Hepatocyte (in vitro differentiated cells): ENCODE measurements around the gene CXCL11. TPM values are rescaled to one million over a fixed set of nuclear protein-coding genes. Genes with fewer than 3 reads are reported as not detected.

Experiments
- DNase-seq: peaks from one replicate; pipeline ENCODE4 v3.0.0-alpha.2; 2016; ENCODE audit warnings: low spot score
- H2AFZ ChIP-seq: fragments of 200-600 bp; sonication (generic); 2 replicates; pipeline ENCODE4 v1.6.0; 2016; ENCODE audit warnings: antibody characterized with exemption, mild to moderate bottlenecking
- H3K27ac ChIP-seq: fragments of 200-600 bp; sonication (generic); 2 replicates; pipeline ENCODE4 v1.5.1; 2016; ENCODE audit warnings: mild to moderate bottlenecking
- H3K27me3 ChIP-seq: fragments of 200-600 bp; sonication (generic); 2 replicates; pipeline ENCODE4 v1.6.1; 2016
- H3K36me3 ChIP-seq: fragments of 200-600 bp; sonication (generic); replicated peaks from 2 replicates; pipeline ENCODE4 v1.5.1; 2016; ENCODE audit warnings: low read depth; ENCODE audit not compliant: insufficient read depth
- H3K4me1 ChIP-seq: fragments of 200-600 bp; sonication (generic); 2 replicates; pipeline ENCODE4 v1.5.1; 2016; ENCODE audit warnings: mild to moderate bottlenecking, moderate library complexity; ENCODE audit not compliant: insufficient read depth
- H3K4me2 ChIP-seq: fragments of 200-600 bp; sonication (generic); 2 replicates; pipeline ENCODE4 v1.6.0; 2016
- H3K4me3 ChIP-seq: fragments of 200-600 bp; sonication (generic); 2 replicates; pipeline ENCODE4 v1.5.1; 2016; ENCODE audit warnings: mild to moderate bottlenecking
- H3K79me2 ChIP-seq: fragments of 200-600 bp; sonication (generic); 2 replicates; pipeline ENCODE4 v1.6.0; 2017; ENCODE audit warnings: mild to moderate bottlenecking
- H3K9me2 ChIP-seq: fragments of 200-600 bp; sonication (generic); replicated peaks from 2 replicates; pipeline ENCODE4 v1.6.0; 2017; ENCODE audit warnings: mild to moderate bottlenecking; ENCODE audit not compliant: insufficient read depth
- H3K9me3 ChIP-seq: fragments of 200-600 bp; sonication (generic); 2 replicates; pipeline ENCODE4 v1.5.1; 2016; ENCODE audit warnings: low read depth, mild to moderate bottlenecking
- H4K20me1 ChIP-seq: fragments of 200-600 bp; sonication (generic); 2 replicates; pipeline ENCODE4 v1.6.0; 2016; ENCODE audit warnings: mild to moderate bottlenecking; ENCODE audit not compliant: insufficient read depth, poor library complexity, severe bottlenecking
- EZH2 ChIP-seq: fragments of 200-600 bp; sonication (generic); IDR thresholded peaks from 2 replicates; pipeline ENCODE4 v1.6.1; 2016; ENCODE audit warnings: antibody characterized with exemption, mild to moderate bottlenecking, borderline replicate concordance
- EZH2phosphoT487 ChIP-seq: fragments of 200-600 bp; sonication (generic); IDR thresholded peaks from one replicate; pipeline ENCODE4 v1.6.1; 2018; ENCODE audit warnings: antibody characterized with exemption, mild to moderate bottlenecking, low read depth, moderate library complexity; ENCODE audit not compliant: unreplicated experiment, severe bottlenecking
- WGBS: methylation state at CpG from one replicate; pipeline ENCODE4 v1.1.6; 2016; ENCODE audit warnings: low lambda C conversion rate; ENCODE audit errors: missing lambda C conversion rate; 5-methylcytosine and 5-hydroxymethylcytosine counted together
- polyA plus RNA-seq: library from polyadenylated mRNA; unstranded; fragments of >200 nt; fragmentation: Nextera tagmentation; extraction: Ambion mirVana; gene quantifications from 2 replicates; pipeline ENCODE4 v1.2.1, GENCODE V29; 2016
- total RNA-seq: library from RNA; depleted of rRNA; stranded (reverse); fragments of >200 nt; gene quantifications from 2 replicates; pipeline ENCODE4 v1.2.3, GENCODE V29; 2014
- TF ChIP-seq, protein P1 (sequence below): fragments of 200-600 bp; sonication (generic); IDR thresholded peaks from 2 replicates; pipeline ENCODE4 v1.5.1; 2016; ENCODE audit warnings: antibody characterized with exemption, mild to moderate bottlenecking; ENCODE audit not compliant: poor library complexity

Gene CXCL11
- total and polyA plus RNA-seq, 2 experiments from 2014 or later, result not detected

GRCh38 chr4:75985116-75985515, 50.8 kb downstream of the CXCL11 start:
- H3K79me2 ChIP-seq, result peaks cover 73% of the 10 kb centered on the region
- no peak overlapping the region for H3K27ac ChIP-seq
- no peaks in the 10 kb centered on the region for H3K4me1 ChIP-seq
- WGBS, result 92% methylated on average over 3 of the region's 3 CpGs
- DNase-seq, result no peak
- no peak overlapping the region for H3K4me3 ChIP-seq
- H3K36me3 ChIP-seq, result no peaks in the 10 kb centered on the region
- H3K27me3 ChIP-seq, result no peaks in the 10 kb centered on the region
- no peaks in the 10 kb centered on the region for H3K9me3 ChIP-seq
- TF ChIP-seq EZH2phosphoT487 (no peak), EZH2 (no peak)
- TF ChIP-seq, protein P1, sequence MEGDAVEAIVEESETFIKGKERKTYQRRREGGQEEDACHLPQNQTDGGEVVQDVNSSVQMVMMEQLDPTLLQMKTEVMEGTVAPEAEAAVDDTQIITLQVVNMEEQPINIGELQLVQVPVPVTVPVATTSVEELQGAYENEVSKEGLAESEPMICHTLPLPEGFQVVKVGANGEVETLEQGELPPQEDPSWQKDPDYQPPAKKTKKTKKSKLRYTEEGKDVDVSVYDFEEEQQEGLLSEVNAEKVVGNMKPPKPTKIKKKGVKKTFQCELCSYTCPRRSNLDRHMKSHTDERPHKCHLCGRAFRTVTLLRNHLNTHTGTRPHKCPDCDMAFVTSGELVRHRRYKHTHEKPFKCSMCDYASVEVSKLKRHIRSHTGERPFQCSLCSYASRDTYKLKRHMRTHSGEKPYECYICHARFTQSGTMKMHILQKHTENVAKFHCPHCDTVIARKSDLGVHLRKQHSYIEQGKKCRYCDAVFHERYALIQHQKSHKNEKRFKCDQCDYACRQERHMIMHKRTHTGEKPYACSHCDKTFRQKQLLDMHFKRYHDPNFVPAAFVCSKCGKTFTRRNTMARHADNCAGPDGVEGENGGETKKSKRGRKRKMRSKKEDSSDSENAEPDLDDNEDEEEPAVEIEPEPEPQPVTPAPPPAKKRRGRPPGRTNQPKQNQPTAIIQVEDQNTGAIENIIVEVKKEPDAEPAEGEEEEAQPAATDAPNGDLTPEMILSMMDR, result no peak
- no peak overlapping the region for H3K4me2 ChIP-seq
- peaks cover 17% of the 10 kb centered on the region for H4K20me1 ChIP-seq
- H2AFZ ChIP-seq, result no peak overlapping the region
- H3K9me2 ChIP-seq, result no peaks in the 10 kb centered on the region

Other genes starting within 250 kb of the CXCL11 start
- not detected in 2 replicates for gene PPEF2, start 133.6 kb downstream of the CXCL11 start, total RNA-seq
- gene PPEF2, start 133.6 kb downstream of the CXCL11 start, polyA plus RNA-seq, result not detected in 2 replicates
- gene NAAA, start 95.1 kb downstream of the CXCL11 start, total RNA-seq, result 41.0 and 62.5 TPM in 2 replicates
- gene NAAA, start 95.1 kb downstream of the CXCL11 start, polyA plus RNA-seq, result 18.4 and 21.8 TPM in 2 replicates
- 33.8 and 43.3 TPM in 2 replicates for gene SDAD1, start 45.1 kb downstream of the CXCL11 start, total RNA-seq
- gene SDAD1, start 45.1 kb downstream of the CXCL11 start, polyA plus RNA-seq, result 35.3 and 36.0 TPM in 2 replicates
- not detected in 2 replicates for gene CXCL9, start 28.6 kb downstream of the CXCL11 start, total RNA-seq
- not detected in 2 replicates for gene CXCL9, start 28.6 kb downstream of the CXCL11 start, polyA plus RNA-seq
- 2.8 and 3.7 TPM in 2 replicates for gene CXCL10, start 12.6 kb downstream of the CXCL11 start, total RNA-seq
- gene CXCL10, start 12.6 kb downstream of the CXCL11 start, polyA plus RNA-seq, result 3.3 and 7.4 TPM in 2 replicates
- gene ART3, start 38.6 kb upstream of the CXCL11 start, total RNA-seq, result 0.90 and 1.0 TPM in 2 replicates
- gene ART3, start 38.6 kb upstream of the CXCL11 start, polyA plus RNA-seq, result 2.8 and 3.8 TPM in 2 replicates
- 40.9 and 43.3 TPM in 2 replicates for gene NUP54, start 112.3 kb upstream of the CXCL11 start, total RNA-seq
- 20.6 and 31.1 TPM in 2 replicates for gene NUP54, start 112.3 kb upstream of the CXCL11 start, polyA plus RNA-seq
- 244 and 246 TPM in 2 replicates for gene SCARB2, start 177.8 kb upstream of the CXCL11 start, total RNA-seq
- gene SCARB2, start 177.8 kb upstream of the CXCL11 start, polyA plus RNA-seq, result 85.8 and 131 TPM in 2 replicates
- gene FAM47E, start 215.7 kb upstream of the CXCL11 start, total RNA-seq, result 5.9 and 9.3 TPM in 2 replicates
- 8.9 and 11.1 TPM in 2 replicates for gene FAM47E, start 215.7 kb upstream of the CXCL11 start, polyA plus RNA-seq